Measurements from ENCODE around the gene BNIP1. TPM values are rescaled to one million over a fixed set of nuclear protein-coding genes. Genes with fewer than 3 reads are reported as not detected.

The BNIP1 gene
- total RNA-seq, 1 donor from 2014 or later, result 6.1 TPM

- TF ChIP-seq CTCF (IDR thresholded peaks at IDR 0.05; ENCODE audit: unreplicated experiment), result no peak
- Mint-ChIP-seq H3K36me3 (ENCODE audit: insufficient read depth) (no peaks in the 10 kb centered on the region), H3K4me3 (ENCODE audit: low read depth) (no peak overlapping the region), H3K9me3 (ENCODE audit: low read depth) (peaks cover 3% of the 10 kb centered on the region), H3K27me3 (peaks cover 6% of the 10 kb centered on the region), H3K27ac (no peak overlapping the region), H3K4me1 (ENCODE audit: low read depth) (peaks cover 1% of the 10 kb centered on the region)
- DNase-seq (ENCODE audit: low spot score, unreplicated experiment), result no peak
These were observed 36.0 kb downstream of the BNIP1 start for GRCh38 chr5:173180331-173180730.

- TF ChIP-seq CTCF (IDR thresholded peaks at IDR 0.05; ENCODE audit: unreplicated experiment), result peak; percentile 7
- Mint-ChIP-seq H3K9me3 (ENCODE audit: low read depth) (no peaks in the 10 kb centered on the region), H3K4me1 (ENCODE audit: low read depth) (no peaks in the 10 kb centered on the region), H3K36me3 (ENCODE audit: insufficient read depth) (no peaks in the 10 kb centered on the region), H3K27me3 (peaks cover 8% of the 10 kb centered on the region), H3K4me3 (ENCODE audit: low read depth) (no peak overlapping the region), H3K27ac (no peak overlapping the region)
- no peak for DNase-seq (ENCODE audit: low spot score, unreplicated experiment)
These were observed 42.9 kb downstream of the BNIP1 start for GRCh38 chr5:173187054-173187743.

GRCh38 chr5:173188280-173188679 lies 43.9 kb downstream of the BNIP1 start:
- no peak for DNase-seq (ENCODE audit: low spot score, unreplicated experiment)
- no peak for TF ChIP-seq CTCF (IDR thresholded peaks at IDR 0.05; ENCODE audit: unreplicated experiment)

GRCh38 chr5:173191015-173191414 lies 46.7 kb downstream of the BNIP1 start:
- no peak for DNase-seq (ENCODE audit: low spot score, unreplicated experiment)
- Mint-ChIP-seq H3K27ac (no peak overlapping the region), H3K27me3 (peaks cover 12% of the 10 kb centered on the region), H3K4me1 (ENCODE audit: low read depth) (no peaks in the 10 kb centered on the region), H3K9me3 (ENCODE audit: low read depth) (no peaks in the 10 kb centered on the region), H3K4me3 (ENCODE audit: low read depth) (no peak overlapping the region), H3K36me3 (ENCODE audit: insufficient read depth) (no peaks in the 10 kb centered on the region)
- no peak for TF ChIP-seq CTCF (IDR thresholded peaks at IDR 0.05; ENCODE audit: unreplicated experiment)

More at GRCh38 chr5:173188280-173188679, 43.9 kb downstream of the BNIP1 start:
- H3K27me3 Mint-ChIP-seq, result peaks cover 8% of the 10 kb centered on the region
- no peaks in the 10 kb centered on the region for H3K9me3 Mint-ChIP-seq (ENCODE audit: low read depth)
- H3K4me1 Mint-ChIP-seq (ENCODE audit: low read depth), result no peaks in the 10 kb centered on the region
- H3K27ac Mint-ChIP-seq, result no peak overlapping the region
- H3K4me3 Mint-ChIP-seq (ENCODE audit: low read depth), result no peak overlapping the region
- H3K36me3 Mint-ChIP-seq (ENCODE audit: insufficient read depth), result no peaks in the 10 kb centered on the region

- Mint-ChIP-seq H3K36me3 (ENCODE audit: insufficient read depth) (no peaks in the 10 kb centered on the region), H3K9me3 (ENCODE audit: low read depth) (no peaks in the 10 kb centered on the region), H3K4me1 (ENCODE audit: low read depth) (no peaks in the 10 kb centered on the region), H3K4me3 (ENCODE audit: low read depth) (no peak overlapping the region), H3K27ac (no peak overlapping the region), H3K27me3 (peaks cover 15% of the 10 kb centered on the region)
- no peak for DNase-seq (ENCODE audit: low spot score, unreplicated experiment)
- no peak for TF ChIP-seq CTCF (IDR thresholded peaks at IDR 0.05; ENCODE audit: unreplicated experiment)
These were observed 47.2 kb downstream of the BNIP1 start for GRCh38 chr5:173191561-173191960.

All from progenitor cell of endocrine pancreas (in vitro differentiated cells).